Memory B cell (primary cell): Measurements from ENCODE around the gene LRP1-AS.

ENCODE experiments used
- ATAC-seq: fragments of 150-1000 bp; cut with Tn5 transposase; 2 replicates; pipeline ENCODE4 v1.10.0; 2021; ENCODE audit warnings: low read depth, mild to moderate bottlenecking, moderate library complexity
- DNase-seq, 2 donors: peaks; one replicate each; pipeline ENCODE4 v3.0.0; 2022; ENCODE audit warnings: low spot score in 2 of 2
- H3K27ac Mint-ChIP-seq: one replicate; pipeline ENCODE4 v1.8.0; 2022; ENCODE audit warnings: mild to moderate bottlenecking, moderate library complexity, mixed read lengths
- H3K27me3 Mint-ChIP-seq: one replicate; pipeline ENCODE4 v1.8.0; 2022; ENCODE audit warnings: mixed read lengths
- H3K36me3 Mint-ChIP-seq: one replicate; pipeline ENCODE4 v1.8.0; 2022; ENCODE audit warnings: mild to moderate bottlenecking, mixed read lengths
- H3K4me1 Mint-ChIP-seq: one replicate; pipeline ENCODE4 v1.8.0; 2022; ENCODE audit warnings: mixed read lengths
- H3K4me3 Mint-ChIP-seq: one replicate; pipeline ENCODE4 v1.8.0; 2022; ENCODE audit warnings: mild to moderate bottlenecking, moderate library complexity, mixed read lengths
- H3K9me3 Mint-ChIP-seq: one replicate; pipeline ENCODE4 v1.8.0; 2022; ENCODE audit warnings: mixed read lengths

The LRP1-AS gene

DNA sequence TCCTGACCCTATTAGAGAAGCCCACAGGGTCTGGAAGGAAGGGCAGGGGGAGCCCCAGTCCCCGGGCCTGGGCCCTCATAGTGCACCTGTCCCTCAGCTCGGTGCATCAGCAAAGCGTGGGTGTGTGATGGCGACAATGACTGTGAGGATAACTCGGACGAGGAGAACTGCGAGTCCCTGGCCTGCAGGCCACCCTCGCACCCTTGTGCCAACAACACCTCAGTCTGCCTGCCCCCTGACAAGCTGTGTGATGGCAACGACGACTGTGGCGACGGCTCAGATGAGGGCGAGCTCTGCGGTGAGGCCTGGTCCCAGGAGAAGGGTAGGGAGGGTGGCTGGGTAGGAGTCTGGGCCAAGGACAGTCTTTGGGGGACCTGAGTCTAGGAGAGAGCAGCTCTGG, 26.3 kb upstream of the LRP1-AS start:
- no peaks in the 10 kb centered on the region for H3K4me1 Mint-ChIP-seq
- DNase-seq (no peak), ATAC-seq (no peak)
- H3K4me3 Mint-ChIP-seq = no peak overlapping the region
- H3K27ac Mint-ChIP-seq = no peak overlapping the region
- H3K27me3 Mint-ChIP-seq = peaks cover 8% of the 10 kb centered on the region
- H3K36me3 Mint-ChIP-seq = no peaks in the 10 kb centered on the region
- no peaks in the 10 kb centered on the region for H3K9me3 Mint-ChIP-seq

DNA sequence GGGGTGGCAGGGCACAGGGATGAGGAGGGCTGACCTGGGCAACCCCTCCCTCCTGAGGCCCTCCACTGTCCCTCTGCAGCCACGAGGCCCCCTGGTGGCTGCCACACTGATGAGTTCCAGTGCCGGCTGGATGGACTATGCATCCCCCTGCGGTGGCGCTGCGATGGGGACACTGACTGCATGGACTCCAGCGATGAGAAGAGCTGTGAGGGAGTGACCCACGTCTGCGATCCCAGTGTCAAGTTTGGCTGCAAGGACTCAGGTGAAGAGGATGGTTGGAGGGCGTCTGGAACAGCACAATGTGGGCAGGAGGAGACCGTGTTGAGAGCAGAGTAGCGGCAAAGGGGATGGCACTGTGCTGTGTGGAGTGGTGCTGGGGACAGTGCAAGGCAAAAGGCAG, 25.7 kb upstream of the LRP1-AS start:
- no peak for ATAC-seq
- H3K36me3 Mint-ChIP-seq = no peaks in the 10 kb centered on the region
- H3K4me3 Mint-ChIP-seq = no peak overlapping the region
- H3K9me3 Mint-ChIP-seq = no peaks in the 10 kb centered on the region
- DNase-seq = no peak
- H3K4me1 Mint-ChIP-seq = no peaks in the 10 kb centered on the region
- H3K27ac Mint-ChIP-seq = no peak overlapping the region
- peaks cover 5% of the 10 kb centered on the region for H3K27me3 Mint-ChIP-seq

- ATAC-seq (no peak), DNase-seq (no peak)
- Mint-ChIP-seq H3K36me3 (no peaks in the 10 kb centered on the region), H3K4me3 (no peak overlapping the region), H3K27me3 (peaks cover 4% of the 10 kb centered on the region), H3K27ac (no peak overlapping the region), H3K9me3 (no peaks in the 10 kb centered on the region), H3K4me1 (no peaks in the 10 kb centered on the region)
These were observed 24.2 kb upstream of the LRP1-AS start for GRCh38 chr12:57171668-57172067.

GRCh38 chr12:57170927-57171326, 23.5 kb upstream of the LRP1-AS start:
- H3K4me3 Mint-ChIP-seq = no peak overlapping the region
- no peaks in the 10 kb centered on the region for H3K36me3 Mint-ChIP-seq
- no peak for ATAC-seq
- H3K4me1 Mint-ChIP-seq = no peaks in the 10 kb centered on the region
- H3K9me3 Mint-ChIP-seq = no peaks in the 10 kb centered on the region
- DNase-seq = no peak
- no peak overlapping the region for H3K27ac Mint-ChIP-seq
- H3K27me3 Mint-ChIP-seq = peaks cover 4% of the 10 kb centered on the region

- Mint-ChIP-seq H3K9me3 (no peaks in the 10 kb centered on the region), H3K27ac (no peak overlapping the region), H3K4me1 (no peaks in the 10 kb centered on the region), H3K27me3 (peaks cover 3% of the 10 kb centered on the region), H3K36me3 (no peaks in the 10 kb centered on the region), H3K4me3 (no peak overlapping the region)
- ATAC-seq = no peak
- DNase-seq = no peak
These were observed 23.0 kb upstream of the LRP1-AS start for GRCh38 chr12:57170408-57170807.

- H3K27me3 Mint-ChIP-seq = peaks cover 3% of the 10 kb centered on the region
- ATAC-seq = no peak
- H3K4me3 Mint-ChIP-seq = no peak overlapping the region
- H3K9me3 Mint-ChIP-seq = no peaks in the 10 kb centered on the region
- H3K36me3 Mint-ChIP-seq = no peaks in the 10 kb centered on the region
- H3K27ac Mint-ChIP-seq = no peak overlapping the region
- no peak for DNase-seq
- H3K4me1 Mint-ChIP-seq = no peaks in the 10 kb centered on the region
These were observed 22.6 kb upstream of the LRP1-AS start for GRCh38 chr12:57169969-57170368.

DNA sequence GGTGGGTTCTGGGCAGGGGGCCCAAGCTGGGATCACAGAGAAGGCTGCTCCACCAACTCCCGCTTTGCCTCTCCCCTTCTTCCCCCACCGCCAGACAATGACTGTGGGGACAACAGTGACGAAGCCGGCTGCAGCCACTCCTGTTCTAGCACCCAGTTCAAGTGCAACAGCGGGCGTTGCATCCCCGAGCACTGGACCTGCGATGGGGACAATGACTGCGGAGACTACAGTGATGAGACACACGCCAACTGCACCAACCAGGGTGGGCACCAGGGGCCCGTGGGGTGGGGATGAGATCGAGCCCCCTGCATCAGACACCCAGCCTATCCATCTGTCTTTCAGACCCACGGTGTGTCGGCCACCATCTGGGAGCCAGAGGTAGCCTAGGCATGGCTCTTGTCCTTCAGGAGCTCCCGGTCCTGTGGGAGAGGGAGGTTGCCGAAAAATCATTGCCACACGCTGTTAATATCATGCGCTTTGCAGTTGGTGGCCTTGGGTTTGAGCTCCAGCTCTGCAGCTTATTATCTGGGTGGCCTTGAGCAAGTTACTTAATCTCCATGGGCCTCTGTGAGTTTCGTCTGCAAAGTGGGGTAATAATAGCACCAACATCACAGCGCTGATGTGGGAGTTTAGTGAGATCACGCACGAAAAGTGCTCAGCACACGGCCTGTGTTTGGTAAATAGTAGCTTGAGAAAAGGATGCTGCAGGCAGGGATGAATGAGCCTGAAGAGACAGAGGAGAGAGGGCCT, 21.8 kb upstream of the LRP1-AS start:
- Mint-ChIP-seq H3K4me1 (no peaks in the 10 kb centered on the region), H3K27ac (no peak overlapping the region), H3K27me3 (peaks cover 5% of the 10 kb centered on the region), H3K36me3 (no peaks in the 10 kb centered on the region), H3K9me3 (no peaks in the 10 kb centered on the region), H3K4me3 (no peak overlapping the region)
- DNase-seq = no peak
- no peak for ATAC-seq

- DNase-seq (no peak), ATAC-seq (no peak)
- Mint-ChIP-seq H3K4me1 (no peaks in the 10 kb centered on the region), H3K4me3 (no peak overlapping the region), H3K27ac (no peak overlapping the region), H3K36me3 (no peaks in the 10 kb centered on the region), H3K9me3 (no peaks in the 10 kb centered on the region), H3K27me3 (peaks cover 2% of the 10 kb centered on the region)
These were observed 20.6 kb upstream of the LRP1-AS start for GRCh38 chr12:57168058-57168457.

DNA sequence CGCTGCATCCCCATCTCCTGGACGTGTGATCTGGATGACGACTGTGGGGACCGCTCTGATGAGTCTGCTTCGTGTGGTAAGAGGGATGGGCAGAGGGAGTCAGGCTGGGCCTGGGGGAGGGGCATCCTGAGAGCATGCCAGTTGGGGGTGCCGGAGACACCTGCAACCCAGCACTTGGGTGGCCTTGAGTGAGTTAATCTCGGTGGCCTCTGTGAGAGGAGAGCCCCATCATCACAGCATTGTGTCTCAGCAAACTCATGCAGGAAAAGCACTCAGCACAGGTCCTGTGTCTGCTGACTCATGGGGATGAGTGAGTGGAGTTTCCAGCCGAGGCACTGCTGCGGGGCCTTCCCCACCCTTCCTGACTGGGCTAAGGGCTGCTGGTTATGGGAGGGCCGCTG, 19.6 kb upstream of the LRP1-AS start:
- Mint-ChIP-seq H3K4me1 (peaks cover 3% of the 10 kb centered on the region), H3K27ac (no peak overlapping the region), H3K27me3 (peaks cover 6% of the 10 kb centered on the region), H3K4me3 (no peak overlapping the region), H3K9me3 (no peaks in the 10 kb centered on the region), H3K36me3 (peaks cover 4% of the 10 kb centered on the region)
- DNase-seq (no peak), ATAC-seq (no peak)

DNA sequence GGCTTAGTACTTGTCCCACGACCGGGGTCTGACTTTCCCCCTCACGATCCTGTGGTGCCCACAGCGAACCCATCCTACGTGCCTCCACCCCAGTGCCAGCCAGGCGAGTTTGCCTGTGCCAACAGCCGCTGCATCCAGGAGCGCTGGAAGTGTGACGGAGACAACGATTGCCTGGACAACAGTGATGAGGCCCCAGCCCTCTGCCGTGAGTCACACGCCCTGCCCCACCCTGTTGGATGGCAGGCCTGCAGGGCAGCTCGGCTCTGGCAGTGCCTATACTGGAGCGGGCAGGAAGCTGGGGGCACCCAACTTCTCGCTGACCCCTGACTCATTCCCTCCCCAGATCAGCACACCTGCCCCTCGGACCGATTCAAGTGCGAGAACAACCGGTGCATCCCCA, 18.3 kb upstream of the LRP1-AS start:
- H3K9me3 Mint-ChIP-seq = no peaks in the 10 kb centered on the region
- H3K4me3 Mint-ChIP-seq = no peak overlapping the region
- peaks cover 10% of the 10 kb centered on the region for H3K27me3 Mint-ChIP-seq
- ATAC-seq = no peak
- DNase-seq = no peak
- no peak overlapping the region for H3K27ac Mint-ChIP-seq
- H3K4me1 Mint-ChIP-seq = peaks cover 3% of the 10 kb centered on the region
- peaks cover 7% of the 10 kb centered on the region for H3K36me3 Mint-ChIP-seq

GRCh38 chr12:57164966-57165625, 17.7 kb upstream of the LRP1-AS start:
- H3K27ac Mint-ChIP-seq = no peak overlapping the region
- ATAC-seq = no peak

DNA sequence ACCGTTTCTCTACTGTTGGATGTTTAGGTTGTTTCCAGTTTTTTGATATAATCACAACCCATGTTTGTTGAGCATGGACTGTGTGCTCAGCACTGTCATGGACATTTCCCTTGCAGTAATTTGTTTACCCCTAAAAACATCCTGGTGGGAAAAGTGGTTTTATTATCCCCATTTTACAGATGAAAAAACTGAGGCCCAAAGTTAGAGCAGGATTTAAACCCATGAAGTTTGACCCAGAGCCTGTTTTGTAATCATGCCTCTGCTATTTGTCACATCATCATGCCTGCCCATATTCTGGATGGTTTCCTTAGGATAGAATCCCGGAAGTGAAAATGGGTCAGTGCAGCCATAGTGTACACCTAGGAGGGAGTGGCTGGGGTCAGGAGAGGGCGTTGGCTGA, 17.0 kb upstream of the LRP1-AS start:
- H3K36me3 Mint-ChIP-seq = peaks cover 7% of the 10 kb centered on the region
- H3K4me3 Mint-ChIP-seq = no peak overlapping the region
- H3K27me3 Mint-ChIP-seq = peaks cover 10% of the 10 kb centered on the region
- DNase-seq = no peak
- ATAC-seq = no peak
- H3K9me3 Mint-ChIP-seq = no peaks in the 10 kb centered on the region
- H3K4me1 Mint-ChIP-seq = peaks cover 3% of the 10 kb centered on the region
- H3K27ac Mint-ChIP-seq = no peak overlapping the region

More at GRCh38 chr12:57164966-57165625, 17.7 kb upstream of the LRP1-AS start:
- Mint-ChIP-seq H3K27me3 (peaks cover 10% of the 10 kb centered on the region), H3K4me1 (peaks cover 3% of the 10 kb centered on the region), H3K4me3 (no peak overlapping the region), H3K36me3 (peaks cover 7% of the 10 kb centered on the region), H3K9me3 (no peaks in the 10 kb centered on the region)
- no peak for DNase-seq

DNA sequence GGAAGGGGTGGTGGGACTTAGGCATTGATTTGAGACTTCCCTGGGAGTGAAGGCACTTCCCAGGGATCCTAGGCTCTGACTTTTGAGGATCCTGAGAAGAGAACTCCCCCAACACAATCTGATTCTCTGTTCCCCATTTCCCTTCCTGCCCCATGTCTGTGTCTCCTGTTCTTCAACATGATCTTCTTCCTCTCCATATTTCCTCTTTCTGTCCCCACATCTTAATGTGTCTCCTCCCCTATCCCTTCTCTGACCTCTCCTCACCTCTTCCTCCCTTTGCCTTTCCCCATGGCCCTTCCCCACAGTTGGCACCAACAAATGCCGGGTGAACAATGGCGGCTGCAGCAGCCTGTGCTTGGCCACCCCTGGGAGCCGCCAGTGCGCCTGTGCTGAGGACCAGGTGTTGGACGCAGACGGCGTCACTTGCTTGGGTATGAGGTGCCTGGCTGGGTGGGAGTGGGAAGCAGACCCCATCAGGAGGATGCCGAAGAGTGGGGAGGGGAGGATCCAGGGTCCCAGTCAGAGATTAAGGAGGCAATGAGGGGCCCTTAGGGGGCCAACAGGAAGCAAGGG, 15.2 kb upstream of the LRP1-AS start:
- ATAC-seq (no peak), DNase-seq (no peak)
- Mint-ChIP-seq H3K36me3 (peaks cover 7% of the 10 kb centered on the region), H3K9me3 (no peaks in the 10 kb centered on the region), H3K4me3 (no peak overlapping the region), H3K27me3 (peaks cover 10% of the 10 kb centered on the region), H3K4me1 (peaks cover 10% of the 10 kb centered on the region), H3K27ac (no peak overlapping the region)

DNA sequence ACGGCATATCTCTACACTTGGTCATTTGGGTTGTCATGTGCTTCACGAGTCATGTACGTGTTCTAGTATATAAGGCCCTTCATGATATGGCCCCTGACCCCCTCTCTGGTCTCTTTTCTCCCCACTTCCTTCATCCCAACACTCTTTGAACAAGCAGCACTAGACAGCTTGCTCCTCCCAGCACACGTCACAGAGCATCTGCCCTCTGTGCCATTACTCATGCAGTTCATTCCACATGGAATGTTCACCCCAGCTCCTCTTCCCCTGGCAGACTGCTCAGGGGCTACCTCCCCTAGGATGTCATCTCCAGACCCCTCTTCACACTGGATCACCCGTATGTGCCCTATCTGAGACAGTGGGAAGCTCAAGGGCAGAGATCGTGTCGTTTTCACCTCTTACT, 14.1 kb upstream of the LRP1-AS start:
- Mint-ChIP-seq H3K4me1 (peaks cover 12% of the 10 kb centered on the region), H3K27me3 (peaks cover 12% of the 10 kb centered on the region), H3K9me3 (peaks cover 2% of the 10 kb centered on the region), H3K27ac (no peak overlapping the region), H3K4me3 (no peak overlapping the region), H3K36me3 (peaks cover 7% of the 10 kb centered on the region)
- DNase-seq (no peak), ATAC-seq (no peak)
